Adrenal gland (tissue), 12 donors: ENCODE measurements around the gene DNM2. TPM values are rescaled to one million over a fixed set of nuclear protein-coding genes. Genes with fewer than 3 reads are reported as not detected.

Experiments used
- DNase-seq, 7 donors: peaks; one replicate each; pipeline ENCODE4 v3.0.0-alpha.2; 2019 to 2020
- H3K27ac ChIP-seq, 5 donors: fragments of 200-600 bp; sonication (generic) in 4 of 5; 1 replicate in 3 of 5; 2 replicates in 2 of 5; pipeline versions ENCODE4 v1.5.1 to v1.8.0; 2016 to 2020; ENCODE audit warnings: mild to moderate bottlenecking in 1 of 5
- H3K27me3 ChIP-seq: fragments of 200-600 bp; 2 replicates; pipeline ENCODE4 v1.8.0; 2021
- H3K36me3 ChIP-seq, 2 donors: fragments of 200-600 bp; replicated peaks in 1 of 2; 1 replicate in 1 of 2; 2 replicates in 1 of 2; pipeline versions ENCODE4 v1.5.1 to v1.8.0; 2018 to 2022
- H3K4me1 ChIP-seq, 2 donors: fragments of 200-600 bp; replicated peaks in 1 of 2; 1 replicate in 1 of 2; 2 replicates in 1 of 2; pipeline versions ENCODE4 v1.5.1 to v1.8.0; 2018 to 2021
- H3K4me3 ChIP-seq, 4 donors: fragments of 200-600 bp; sonication (generic) in 3 of 4; one replicate each; pipeline ENCODE4 v1.5.1; 2016 to 2018
- H3K9me3 ChIP-seq, 3 donors: fragments of 200-600 bp; sonication (generic) in 1 of 3; replicated peaks in 1 of 3; 1 replicate in 2 of 3; 2 replicates in 1 of 3; pipeline versions ENCODE4 v1.5.1 to v1.8.0; 2016 to 2021
- POLR2A ChIP-seq, 2 donors: fragments of 450-650 bp; IDR thresholded peaks; one replicate each; pipeline ENCODE4 v1.6.1; 2017; ENCODE audit warnings: antibody characterized with exemption in 2 of 2, mild to moderate bottlenecking in 2 of 2, moderate library complexity in 1 of 2
- WGBS, 4 donors: extraction: QIAGEN DNeasy Blood & Tissue Kit in 2 of 4; methylation state at CpG; one replicate each; pipeline versions ENCODE4 v1.1.5 to v1.1.7; 2013 to 2017; 5-methylcytosine and 5-hydroxymethylcytosine counted together
- intact Hi-C, 2 donors: fragments of 100-400 bp; cut with DNase I; formaldehyde crosslinking; loops; one replicate each; pipeline versions ENCODE4 v1.14.1 to v1.15.0; 2022 to 2023
- polyA plus RNA-seq, 3 donors: library from polyadenylated mRNA; stranded (reverse); fragments of 200-250 nt in 2 of 3; fragments of 350-450 nt in 1 of 3; fragmentation: Illumina TruSeq in 1 of 3; extraction: RNeasy Lipid Tissue Mini Kit (QIAGEN cat#74804) in 1 of 3; gene quantifications; one replicate each; pipeline ENCODE4 v1.2.3, GENCODE V29; 2013 to 2014
- total RNA-seq, 9 donors: library from RNA; depleted of rRNA in 4 of 9; stranded (reverse); fragments of >200 nt in 4 of 9; fragments of 120-200 nt in 1 of 9; fragmentation: NEBNext Ultra II Directional in 1 of 9; extraction: Animal tissue kit (Norgen Biotek cat#: 25700) in 1 of 9; gene quantifications; one replicate each; pipeline versions ENCODE4 v1.1.0 to v1.2.4, GENCODE V29; 2013 to 2023
- TF ChIP-seq, protein P1 (sequence below), 6 experiments: fragments of 450-650 bp in 4 of 6; fragments of 200-600 bp in 2 of 6; sonication (generic) in 1 of 6; IDR thresholded peaks; 1 replicate in 5 of 6; 2 replicates in 1 of 6; pipeline versions ENCODE4 v1.5.1 to v1.8.0; 2016 to 2021; ENCODE audit warnings: antibody characterized with exemption in 6 of 6, mild to moderate bottlenecking in 2 of 6, moderate library complexity in 1 of 6
- donor health status: healthy with polysubstance abuse.
- donor health status: Bipolar disorder and iron deficiency.
- donor health status: DM: yes; HTN: yes; CAD: no.
- donor health status: DM: no; HTN: no; CAD: no.
- donor health status: DM: no; HTN: no; CAD: no.
- donor health status: DM: yes; HTN: yes; CAD: no.

Gene DNM2
- total and polyA plus RNA-seq, 12 donors: 73.3 to 196 (median 153) TPM

DNA sequence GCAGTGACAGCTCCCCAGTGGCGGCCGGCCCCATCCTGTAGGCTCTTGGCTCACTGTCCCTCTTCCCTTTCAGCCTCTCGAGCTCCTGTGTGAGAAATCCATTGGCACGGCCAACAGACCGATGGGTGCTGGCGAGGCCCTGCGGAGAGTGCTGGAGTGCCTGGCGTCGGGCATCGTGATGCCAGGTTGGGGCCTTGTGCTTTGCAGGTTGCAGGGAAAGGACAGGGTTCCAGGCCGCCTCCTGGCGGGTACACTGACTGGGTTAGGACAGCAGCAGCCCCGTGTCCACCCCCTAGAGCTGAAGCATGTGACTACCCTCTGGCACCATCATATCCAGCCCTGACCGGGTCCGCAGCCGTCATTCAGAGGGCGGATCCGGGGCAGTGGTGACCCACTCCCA is 38.1 kb upstream of the DNM2 start:
- Histone ChIP-seq H3K27me3 (no peaks in the 10 kb centered on the region), H3K36me3 (peaks cover 0 to 91% of the 10 kb centered on the region in 2 donors), H3K4me1 (no peaks in the 10 kb centered on the region), H3K27ac (no peak overlapping the region), H3K9me3 (no peaks in the 10 kb centered on the region), H3K4me3 (no peak overlapping the region)
- intact Hi-C loops: no loop called here
- TF ChIP-seq POLR2A (IDR thresholded peaks at IDR 0.05): no peak
- TF ChIP-seq, protein P1, sequence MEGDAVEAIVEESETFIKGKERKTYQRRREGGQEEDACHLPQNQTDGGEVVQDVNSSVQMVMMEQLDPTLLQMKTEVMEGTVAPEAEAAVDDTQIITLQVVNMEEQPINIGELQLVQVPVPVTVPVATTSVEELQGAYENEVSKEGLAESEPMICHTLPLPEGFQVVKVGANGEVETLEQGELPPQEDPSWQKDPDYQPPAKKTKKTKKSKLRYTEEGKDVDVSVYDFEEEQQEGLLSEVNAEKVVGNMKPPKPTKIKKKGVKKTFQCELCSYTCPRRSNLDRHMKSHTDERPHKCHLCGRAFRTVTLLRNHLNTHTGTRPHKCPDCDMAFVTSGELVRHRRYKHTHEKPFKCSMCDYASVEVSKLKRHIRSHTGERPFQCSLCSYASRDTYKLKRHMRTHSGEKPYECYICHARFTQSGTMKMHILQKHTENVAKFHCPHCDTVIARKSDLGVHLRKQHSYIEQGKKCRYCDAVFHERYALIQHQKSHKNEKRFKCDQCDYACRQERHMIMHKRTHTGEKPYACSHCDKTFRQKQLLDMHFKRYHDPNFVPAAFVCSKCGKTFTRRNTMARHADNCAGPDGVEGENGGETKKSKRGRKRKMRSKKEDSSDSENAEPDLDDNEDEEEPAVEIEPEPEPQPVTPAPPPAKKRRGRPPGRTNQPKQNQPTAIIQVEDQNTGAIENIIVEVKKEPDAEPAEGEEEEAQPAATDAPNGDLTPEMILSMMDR (IDR thresholded peaks at IDR 0.05): no peak
- WGBS, 4 donors: 86 to 92% (median 89%) methylated on average over 7 to 18 of the region's 18 CpGs
- DNase-seq: no peak

DNA sequence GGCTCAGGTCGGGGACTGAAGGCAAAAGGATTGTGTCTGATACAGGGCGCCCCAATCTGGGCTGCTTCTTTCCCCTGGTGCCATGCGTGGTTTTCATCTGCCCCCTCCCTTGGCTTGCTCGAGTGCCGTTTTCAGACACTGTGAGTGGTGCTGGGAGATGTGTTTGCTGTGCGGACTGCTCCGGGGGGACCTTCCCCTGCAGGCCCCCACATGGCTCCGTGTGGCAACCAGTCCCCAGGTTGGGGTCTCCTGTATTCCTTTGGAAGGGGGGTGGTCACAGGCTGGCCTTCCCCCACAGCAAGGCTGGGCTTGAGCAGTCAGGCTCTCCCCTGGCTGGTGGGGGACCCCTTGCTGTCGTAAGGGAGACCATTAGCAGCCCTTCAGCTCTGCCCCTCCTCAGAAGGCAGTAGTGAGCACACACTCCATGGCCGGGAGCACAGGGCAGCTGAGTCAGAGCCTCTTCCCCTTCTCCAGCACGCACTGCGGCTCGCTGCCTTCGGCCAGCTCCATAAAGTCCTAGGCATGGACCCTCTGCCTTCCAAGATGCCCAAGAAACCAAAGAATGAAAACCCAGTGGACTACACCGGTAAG is 37.2 kb upstream of the DNM2 start:
- Histone ChIP-seq H3K4me1 (no peaks in the 10 kb centered on the region), H3K27me3 (no peaks in the 10 kb centered on the region), H3K27ac (no peak overlapping the region), H3K9me3 (no peaks in the 10 kb centered on the region), H3K36me3 (peaks cover 0 to 90% of the 10 kb centered on the region in 2 donors), H3K4me3 (no peak overlapping the region)
- intact Hi-C loops: no loop called here
- 85 to 91% (median 89%) methylated on average over 10 to 15 of the region's 15 CpGs for WGBS, 4 donors
- no peak for DNase-seq
- TF ChIP-seq POLR2A (IDR thresholded peaks at IDR 0.05): no peak
- TF ChIP-seq, protein P1 (IDR thresholded peaks at IDR 0.05): no peak

DNA sequence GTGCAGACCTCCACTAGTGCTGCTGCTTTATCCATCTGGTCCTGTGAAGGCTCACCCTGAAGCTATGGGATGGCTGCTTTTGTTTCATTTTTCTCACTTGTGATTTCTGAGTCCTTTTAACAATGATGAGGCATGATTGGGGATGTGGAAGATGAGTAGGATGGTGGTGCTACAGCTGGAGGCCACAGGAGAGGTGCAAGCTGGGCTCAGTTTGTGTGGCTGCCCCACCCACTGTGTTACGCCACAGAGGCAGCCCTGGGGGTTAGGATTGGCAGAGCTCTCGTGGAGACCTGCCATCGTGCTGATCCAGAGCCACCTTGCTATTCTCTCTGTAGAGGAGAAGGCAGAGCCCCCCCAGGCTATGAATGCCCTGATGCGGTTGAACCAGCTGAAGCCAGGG is 36.2 kb upstream of the DNM2 start:
- Histone ChIP-seq H3K27ac (no peak overlapping the region), H3K27me3 (no peaks in the 10 kb centered on the region), H3K4me3 (no peak overlapping the region), H3K4me1 (no peaks in the 10 kb centered on the region), H3K9me3 (no peaks in the 10 kb centered on the region), H3K36me3 (peaks cover 0 to 94% of the 10 kb centered on the region in 2 donors)
- intact Hi-C loops: no loop called here
- WGBS, 4 donors: 70 to 94% (median 81%) methylated on average over 1 to 4 of the region's 4 CpGs
- no peak for DNase-seq
- TF ChIP-seq, protein P1 (IDR thresholded peaks at IDR 0.05): no peak
- TF ChIP-seq POLR2A (IDR thresholded peaks at IDR 0.05): no peak

DNA sequence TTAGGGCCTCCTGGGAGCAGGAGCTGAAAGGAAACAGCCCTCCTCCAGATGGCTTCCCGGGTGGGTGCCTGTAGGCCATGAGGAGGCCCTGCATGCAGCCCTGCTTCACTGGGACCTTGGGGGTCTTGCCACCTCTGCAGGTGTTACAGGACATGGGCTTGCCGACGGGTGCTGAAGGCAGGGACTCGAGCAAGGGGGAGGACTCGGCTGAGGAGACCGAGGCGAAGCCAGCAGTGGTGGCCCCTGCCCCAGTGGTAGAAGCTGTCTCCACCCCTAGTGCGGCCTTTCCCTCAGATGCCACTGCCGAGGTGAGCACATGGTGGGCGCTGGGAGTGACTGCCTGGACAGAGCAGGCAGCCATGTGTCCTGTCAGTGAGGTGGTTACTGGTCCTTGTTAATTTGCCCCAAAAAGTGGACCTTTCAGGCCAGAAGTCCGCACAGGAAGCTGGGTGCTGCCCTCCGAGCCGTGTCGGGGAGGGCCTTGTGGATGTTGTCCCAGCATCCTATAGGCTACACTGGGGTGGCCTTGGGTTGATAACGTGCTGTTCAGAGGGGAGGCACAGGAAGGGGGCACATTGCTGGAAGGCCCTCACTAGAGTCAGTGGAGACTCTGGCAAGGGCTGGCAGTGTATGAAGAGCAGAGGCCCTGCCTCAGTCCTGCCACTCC is 35.3 kb upstream of the DNM2 start:
- WGBS, 4 donors: 67 to 80% (median 75%) methylated on average over 8 to 15 of the region's 15 CpGs
- no peak for DNase-seq
- TF ChIP-seq, protein P1 (IDR thresholded peaks at IDR 0.05): no peak
- no peak for TF ChIP-seq POLR2A (IDR thresholded peaks at IDR 0.05)

More for the DNA sequence above, 35.3 kb upstream of the DNM2 start:
- Histone ChIP-seq H3K4me1 (no peaks in the 10 kb centered on the region), H3K27me3 (no peaks in the 10 kb centered on the region), H3K9me3 (no peaks in the 10 kb centered on the region), H3K27ac (no peak overlapping the region), H3K36me3 (peaks cover 0 to 94% of the 10 kb centered on the region in 2 donors), H3K4me3 (no peak overlapping the region)
- intact Hi-C loops: no loop called here
